Stomach (tissue), 9 donors: Measurements from ENCODE around the gene DENND4C. TPM values are rescaled to one million over a fixed set of nuclear protein-coding genes. Genes with fewer than 3 reads are reported as not detected.
"Not testable (repeated sequence)": the region's sequence is repeated elsewhere in the genome, so short reads cannot be mapped to it uniquely, and the experiment has no call there.

Experiments used
- DNase-seq, 2 donors: peaks; one replicate each; pipeline versions ENCODE4 v3.0.0 to v3.0.0-alpha.2; 2013 to 2019
- H3K27ac ChIP-seq, 5 donors: fragments of 200-600 bp in 4 of 5; sonication (generic) in 4 of 5; one replicate each; pipeline ENCODE4 v1.5.1; 2013 to 2019; ENCODE audit warnings: mild to moderate bottlenecking in 1 of 5, moderate library complexity in 1 of 5
- H3K27me3 ChIP-seq, 3 donors: fragments of 200-600 bp; sonication (generic); one replicate each; pipeline ENCODE4 v1.5.1; 2017 to 2019; ENCODE audit warnings: mixed run types in 1 of 3
- H3K36me3 ChIP-seq, 4 donors: fragments of 200-600 bp; sonication (generic); 1 replicate in 3 of 4; 2 replicates in 1 of 4; pipeline ENCODE4 v1.5.1; 2016 to 2019
- H3K4me1 ChIP-seq, 4 donors: fragments of 200-600 bp; sonication (generic); one replicate each; pipeline ENCODE4 v1.5.1; 2016 to 2019
- H3K4me3 ChIP-seq, 4 donors: fragments of 200-600 bp; sonication (generic) in 3 of 4; one replicate each; pipeline ENCODE4 v1.5.1; 2016 to 2019; ENCODE audit warnings: mild to moderate bottlenecking in 1 of 4
- H3K9me3 ChIP-seq, 4 donors: fragments of 200-600 bp; sonication (generic); one replicate each; pipeline ENCODE4 v1.5.1; 2016 to 2019
- EP300 ChIP-seq: sonication (generic); formaldehyde crosslinking; IDR thresholded peaks from one replicate; pipeline ENCODE4 v1.6.1; 2017; ENCODE audit warnings: antibody characterized with exemption
- POLR2A ChIP-seq, 4 donors: fragments of 450-650 bp; IDR thresholded peaks; one replicate each; pipeline ENCODE4 v1.6.1; 2016; ENCODE audit warnings: antibody characterized with exemption in 4 of 4, control low read depth in 2 of 4, mild to moderate bottlenecking in 1 of 4, moderate library complexity in 1 of 4
- POLR2AphosphoS5 ChIP-seq, 3 donors: sonication (generic); formaldehyde crosslinking; IDR thresholded peaks; one replicate each; pipeline ENCODE4 v1.6.1; 2016; ENCODE audit warnings: antibody characterized with exemption in 3 of 3
- WGBS, 5 donors: extraction: QIAGEN DNeasy Blood & Tissue Kit in 3 of 5; methylation state at CpG; one replicate each; pipeline versions ENCODE4 v1.1.5 to v1.1.7; 2013 to 2018; 5-methylcytosine and 5-hydroxymethylcytosine counted together
- intact Hi-C: fragments of 100-400 bp; cut with DNase I; formaldehyde crosslinking; loops from one replicate; pipeline ENCODE4 v1.15.1; 2023; ENCODE audit warnings: low total_unique reads
- polyA plus RNA-seq, 3 donors: library from polyadenylated mRNA; stranded (reverse); fragments of 200-250 nt; gene quantifications; one replicate each; pipeline ENCODE4 v1.2.3, GENCODE V29; 2013
- total RNA-seq, 5 donors: library from RNA; depleted of rRNA; stranded (reverse); fragments of >200 nt; gene quantifications; one replicate each; pipeline versions ENCODE4 v1.1.0 to v1.2.3, GENCODE V29; 2014 to 2016
- TF ChIP-seq, protein P1 (sequence below), 7 experiments: fragments of 450-650 bp in 4 of 7; fragments of 200-600 bp in 3 of 7; sonication (generic) in 3 of 7; IDR thresholded peaks; one replicate each; pipeline ENCODE4 v1.5.1; 2016 to 2019; ENCODE audit warnings: antibody characterized with exemption in 7 of 7, control low read depth in 2 of 7, mild to moderate bottlenecking in 1 of 7
- donor health status: healthy with polysubstance abuse.
- donor health status: Bipolar disorder and iron deficiency.
- donor health status: healthy.

The DENND4C gene
- total and polyA plus RNA-seq, 8 donors: 6.3 to 226 (median 47.6) TPM

DNA sequence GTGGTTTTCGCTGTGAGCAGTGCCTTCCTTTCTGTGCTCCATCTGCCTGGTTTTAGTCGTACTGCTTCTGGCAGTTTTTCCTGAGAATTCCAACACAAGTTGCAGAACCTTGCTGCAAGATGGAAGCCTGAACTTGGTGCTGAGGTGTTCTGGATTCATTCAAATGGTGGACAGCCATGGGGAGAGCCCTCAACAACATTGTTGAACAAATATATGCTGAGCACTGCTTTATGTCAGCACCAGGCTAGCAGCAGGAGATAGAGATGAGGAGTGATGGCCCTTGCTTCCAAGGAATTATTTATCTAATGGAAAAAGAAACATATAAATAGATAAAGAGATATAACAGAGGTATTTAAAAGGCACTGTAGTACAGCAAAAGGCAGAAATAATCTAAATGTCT lies 156.8 kb downstream of the DENND4C start:
- intact Hi-C loops: no loop called here
- Histone ChIP-seq H3K27ac (no peak overlapping the region), H3K4me3 (no peak overlapping the region), H3K4me1 (no peaks in the 10 kb centered on the region), H3K27me3 (no peaks in the 10 kb centered on the region), H3K9me3 (no peaks in the 10 kb centered on the region), H3K36me3 (no peaks in the 10 kb centered on the region)
- DNase-seq: no peak
- WGBS, 5 donors: 78 to 91% (median 87%) methylated on average over 2 of the region's 2 CpGs
- TF ChIP-seq POLR2A (IDR thresholded peaks at IDR 0.05): no peak
- TF ChIP-seq, protein P1, sequence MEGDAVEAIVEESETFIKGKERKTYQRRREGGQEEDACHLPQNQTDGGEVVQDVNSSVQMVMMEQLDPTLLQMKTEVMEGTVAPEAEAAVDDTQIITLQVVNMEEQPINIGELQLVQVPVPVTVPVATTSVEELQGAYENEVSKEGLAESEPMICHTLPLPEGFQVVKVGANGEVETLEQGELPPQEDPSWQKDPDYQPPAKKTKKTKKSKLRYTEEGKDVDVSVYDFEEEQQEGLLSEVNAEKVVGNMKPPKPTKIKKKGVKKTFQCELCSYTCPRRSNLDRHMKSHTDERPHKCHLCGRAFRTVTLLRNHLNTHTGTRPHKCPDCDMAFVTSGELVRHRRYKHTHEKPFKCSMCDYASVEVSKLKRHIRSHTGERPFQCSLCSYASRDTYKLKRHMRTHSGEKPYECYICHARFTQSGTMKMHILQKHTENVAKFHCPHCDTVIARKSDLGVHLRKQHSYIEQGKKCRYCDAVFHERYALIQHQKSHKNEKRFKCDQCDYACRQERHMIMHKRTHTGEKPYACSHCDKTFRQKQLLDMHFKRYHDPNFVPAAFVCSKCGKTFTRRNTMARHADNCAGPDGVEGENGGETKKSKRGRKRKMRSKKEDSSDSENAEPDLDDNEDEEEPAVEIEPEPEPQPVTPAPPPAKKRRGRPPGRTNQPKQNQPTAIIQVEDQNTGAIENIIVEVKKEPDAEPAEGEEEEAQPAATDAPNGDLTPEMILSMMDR (IDR thresholded peaks at IDR 0.05): no peak
- no peak for TF ChIP-seq POLR2AphosphoS5 (IDR thresholded peaks at IDR 0.05)
- no peak for TF ChIP-seq EP300

DNA sequence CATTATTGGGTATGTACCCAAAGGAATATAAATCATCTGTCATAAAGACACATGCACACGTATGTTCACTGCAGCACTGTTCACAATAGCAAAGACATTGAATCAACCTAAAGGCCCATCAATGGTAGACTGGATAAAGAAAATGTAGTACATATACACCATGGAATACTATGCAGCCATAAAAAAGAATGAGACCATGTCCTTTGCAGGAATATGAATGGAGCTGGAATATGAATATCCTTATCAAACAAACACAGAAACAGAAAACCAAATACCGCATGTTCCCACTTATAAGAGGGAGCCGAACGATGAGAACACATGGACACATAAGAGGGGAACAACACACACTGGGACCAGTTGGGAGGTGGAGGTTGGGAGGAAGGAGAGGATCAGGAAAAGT lies 159.0 kb downstream of the DENND4C start:
- H3K27me3 ChIP-seq, DNase-seq, H3K27ac ChIP-seq, H3K4me3 ChIP-seq, H3K4me1 ChIP-seq, H3K36me3 ChIP-seq, H3K9me3 ChIP-seq, intact Hi-C loops: not testable (repeated sequence)
- WGBS, 5 donors: 90 to 98% (median 95%) methylated on average over 4 of the region's 4 CpGs

DNA sequence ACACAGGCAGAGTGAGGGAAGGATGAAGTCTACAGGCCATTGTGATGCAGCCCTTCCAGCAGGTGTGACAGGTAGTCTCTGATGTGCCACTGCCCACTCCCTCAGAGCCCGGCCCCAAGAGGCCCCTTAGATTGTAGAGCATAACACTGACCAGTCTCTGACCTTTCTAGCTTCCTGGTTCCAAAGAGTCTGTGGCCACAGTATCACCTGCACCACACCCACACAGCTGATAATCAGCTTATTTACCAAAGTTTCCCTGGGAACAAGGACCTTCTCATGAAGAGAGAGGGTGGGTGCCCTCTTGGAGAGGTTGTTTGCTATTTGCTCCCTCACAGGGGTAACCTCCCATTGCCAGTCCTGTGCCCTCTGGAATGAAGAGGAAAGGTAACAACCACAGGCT lies 167.4 kb downstream of the DENND4C start:
- no peaks in the 10 kb centered on the region for H3K36me3 ChIP-seq

DNA sequence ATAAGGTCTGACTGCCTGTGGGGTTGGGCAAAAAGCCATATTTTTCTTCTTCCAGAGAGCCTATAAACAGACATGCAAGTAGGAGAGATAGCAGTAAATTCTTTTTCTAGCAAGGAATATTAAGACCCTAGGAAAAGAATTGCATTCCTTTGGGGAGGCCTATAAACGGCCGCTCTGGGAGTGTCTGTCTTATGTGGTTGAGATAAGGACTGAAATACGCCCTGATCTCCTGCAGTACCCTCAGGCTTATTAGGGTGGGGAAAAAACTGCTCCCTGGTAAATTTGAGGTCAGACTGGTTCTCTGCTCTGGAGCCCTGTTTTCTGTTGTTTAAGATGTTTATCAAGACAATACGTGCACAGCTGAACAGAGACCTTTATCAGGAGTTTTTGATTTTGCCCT lies 172.7 kb downstream of the DENND4C start:
- H3K27me3 ChIP-seq, H3K4me3 ChIP-seq: not testable (repeated sequence)
- WGBS, 5 donors: 59 to 82% (median 72%) methylated on average over 4 of the region's 4 CpGs

More for the DNA sequence above, 167.4 kb downstream of the DENND4C start:
- Histone ChIP-seq H3K4me1 (no peaks in the 10 kb centered on the region), H3K27ac (peak overlapping the region; percentile 71 to 89 (median 77)), H3K9me3 (no peaks in the 10 kb centered on the region), H3K27me3 (no peaks in the 10 kb centered on the region), H3K4me3 (no peak overlapping the region)
- no peak for TF ChIP-seq EP300
- TF ChIP-seq POLR2AphosphoS5 (IDR thresholded peaks at IDR 0.05): peak in 2 of 3 donors; percentile 75 to 89
- intact Hi-C loops: no loop called here
- DNase-seq: peak; percentile 67 to 93
- 21 to 60% (median 31%) methylated on average over 1 of the region's 1 CpG for WGBS, 5 donors

DNA sequence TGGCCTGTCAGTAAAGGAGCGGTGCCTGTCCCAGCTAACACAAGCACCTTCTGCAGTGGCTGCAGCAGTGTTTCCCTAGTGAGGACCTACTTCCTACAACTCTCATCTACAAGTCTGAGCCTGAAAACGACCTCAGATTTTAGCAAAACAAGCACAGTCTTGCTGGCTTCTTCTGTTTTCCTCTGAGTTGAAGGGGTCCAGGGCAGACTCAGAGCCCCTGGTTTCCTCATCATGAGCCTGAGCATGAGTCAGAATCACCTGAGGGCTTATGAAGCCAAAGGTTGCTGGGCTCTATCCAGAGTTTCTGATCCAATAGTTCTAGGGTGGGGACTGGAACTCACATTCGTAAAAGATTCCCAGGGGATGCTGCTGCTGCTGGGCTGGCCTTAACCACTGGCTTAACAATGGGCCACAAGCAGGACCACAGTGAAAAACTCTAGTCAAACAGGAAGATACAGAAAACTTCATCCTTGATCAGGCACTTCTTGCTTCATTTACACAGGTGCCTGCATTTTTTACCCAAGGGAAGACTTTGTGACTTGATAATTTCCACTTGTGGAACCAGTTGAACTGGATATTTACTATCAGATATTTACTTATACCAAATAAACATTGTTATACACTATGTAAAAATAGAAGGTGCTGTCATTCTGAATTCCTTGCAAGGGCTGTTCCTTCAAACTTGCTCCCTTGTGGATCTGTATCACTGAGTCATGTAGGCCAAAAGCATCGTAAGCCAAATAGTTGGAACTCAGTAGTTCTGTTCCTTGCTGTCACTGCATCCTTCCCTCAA lies 174.0 kb downstream of the DENND4C start:
- no peak for TF ChIP-seq EP300
- TF ChIP-seq, protein P1 (IDR thresholded peaks at IDR 0.05): no peak
- TF ChIP-seq POLR2AphosphoS5 (IDR thresholded peaks at IDR 0.05): peak in 2 of 3 donors; percentile 35 to 57
- TF ChIP-seq POLR2A (IDR thresholded peaks at IDR 0.05): no peak
- H3K9me3 ChIP-seq: peaks cover 0 to 7% (median 2%) of the 10 kb centered on the region in 4 donors
- no peak overlapping the region for H3K4me3 ChIP-seq
- intact Hi-C loops: no loop called here
- WGBS, 5 donors: 40 to 54% (median 42%) methylated on average over 4 of the region's 4 CpGs
- H3K36me3 ChIP-seq: no peaks in the 10 kb centered on the region
- no peaks in the 10 kb centered on the region for H3K27me3 ChIP-seq
- H3K4me1 ChIP-seq: peaks cover 0 to 24% (median 14%) of the 10 kb centered on the region in 4 donors
- DNase-seq: peak; percentile 53 to 83
- H3K27ac ChIP-seq: peak overlapping the region; percentile 76 to 84 (median 83)

More for the DNA sequence above, 172.7 kb downstream of the DENND4C start:
- DNase-seq, intact Hi-C loops, H3K9me3 ChIP-seq, H3K36me3 ChIP-seq: not testable (repeated sequence)
- Histone ChIP-seq H3K27ac (peak overlapping the region in 4 of 5 donors; percentile 76 to 84 (median 80)), H3K4me1 (peaks cover 0 to 20% (median 11%) of the 10 kb centered on the region in 4 donors)

DNA sequence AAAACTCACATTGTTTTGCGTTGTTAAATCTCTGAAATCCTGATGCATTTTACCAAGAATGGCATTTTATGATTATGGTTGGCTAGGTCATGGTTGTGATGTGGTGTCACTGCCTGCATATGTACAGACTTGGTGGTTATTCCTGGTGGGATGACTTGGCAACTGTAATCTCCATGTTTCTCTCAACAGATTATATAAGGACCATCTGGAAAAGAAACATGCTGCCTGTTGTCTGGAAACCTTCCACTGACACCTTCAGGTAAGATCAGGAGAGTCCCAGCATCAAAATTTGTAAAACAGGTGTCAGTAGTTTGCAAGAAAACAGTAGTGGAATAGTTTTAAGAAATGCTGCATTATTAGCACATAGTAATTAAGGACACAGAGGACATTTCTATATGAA lies 175.3 kb downstream of the DENND4C start:
- no peak overlapping the region for H3K4me3 ChIP-seq
- H3K9me3 ChIP-seq: peaks cover 0 to 7% (median 2%) of the 10 kb centered on the region in 4 donors
- TF ChIP-seq EP300 (no peak), POLR2AphosphoS5 (IDR thresholded peaks at IDR 0.05) (no peak)
- H3K4me1 ChIP-seq: peaks cover 0 to 37% (median 20%) of the 10 kb centered on the region in 4 donors
- WGBS, 5 donors: 84 to 98% (median 95%) methylated on average over 1 of the region's 1 CpG
- H3K27me3 ChIP-seq: no peaks in the 10 kb centered on the region
- H3K36me3 ChIP-seq: no peaks in the 10 kb centered on the region
- DNase-seq: no peak
- peak overlapping the region; percentile 31 to 84 (median 77) for H3K27ac ChIP-seq
- intact Hi-C loops: no loop called here
